B cell (primary cell): ENCODE results near the gene POLL. TPM values are rescaled to one million over a fixed set of nuclear protein-coding genes. Genes with fewer than 3 reads are reported as not detected.

Experiments
- ATAC-seq: fragments of 200-7000 bp; cut with Tn5 transposase; one replicate; pipeline ENCODE4 v1.10.0; 2021; ENCODE audit warnings: low read depth, mild to moderate bottlenecking, moderate number of reproducible peaks, moderate library complexity
- CTCF ChIA-PET: fragments of 350-600 bp; sonication (Branson Sonifier 250); formaldehyde crosslinking; loops from one replicate; lab custom pipeline; 2021; ENCODE audit warnings: antibody characterized with exemption, inconsistent platforms; lab: Charles Lee
- POLR2A ChIA-PET: fragments of 350-600 bp; sonication (Branson Sonifier 250); formaldehyde crosslinking; loops from one replicate; lab custom pipeline; 2021; ENCODE audit warnings: antibody characterized with exemption; lab: Charles Lee
- DNase-seq: peaks from one replicate; pipeline ENCODE4 v3.0.0; 2013
- H2AFZ ChIP-seq: 2 replicates; pipeline ENCODE4 v1.6.1; 2012; ENCODE audit warnings: mild to moderate bottlenecking, low read depth, low read length; ENCODE audit not compliant: insufficient read depth, poor library complexity, severe bottlenecking
- H3K27ac ChIP-seq, 2 donors: 1 replicate in 1 of 2; 2 replicates in 1 of 2; pipeline ENCODE4 v1.5.1; 2012 to 2013; ENCODE audit warnings: low read length in 2 of 2, mild to moderate bottlenecking in 2 of 2, moderate library complexity in 1 of 2
- H3K27me3 ChIP-seq, 4 experiments: fragments of 200-600 bp in 1 of 4; sonication (generic) in 1 of 4; replicated peaks in 1 of 4; 1 replicate in 2 of 4; 2 replicates in 2 of 4; pipeline versions ENCODE4 v1.6.1 to v1.7.0; 2013 to 2016; ENCODE audit warnings: low read length in 3 of 4, mild to moderate bottlenecking in 2 of 4, mixed read lengths in 1 of 4, moderate library complexity in 1 of 4; ENCODE audit not compliant: insufficient read depth in 4 of 4, control insufficient read depth in 3 of 4; ENCODE audit errors: control extremely low read depth in 1 of 4
- H3K36me3 ChIP-seq, 2 experiments: replicated peaks in 1 of 2; 1 replicate in 1 of 2; 2 replicates in 1 of 2; pipeline versions ENCODE4 v1.6.1 to v1.7.1; 2013; ENCODE audit warnings: low read length in 1 of 2; ENCODE audit not compliant: insufficient read depth in 2 of 2, control insufficient read depth in 1 of 2; ENCODE audit errors: control extremely low read depth in 1 of 2, extremely low read depth in 1 of 2
- H3K4me1 ChIP-seq, 2 donors: fragments of 200-600 bp in 1 of 2; sonication (generic) in 1 of 2; 1 replicate in 1 of 2; 2 replicates in 1 of 2; pipeline versions ENCODE4 v1.5.1 to v1.6.1; 2013 to 2017; ENCODE audit warnings: low read length in 2 of 2; ENCODE audit not compliant: control insufficient read depth in 2 of 2, insufficient read depth in 2 of 2
- H3K4me2 ChIP-seq: replicated peaks from 2 replicates; pipeline ENCODE3; 2012; ENCODE audit warnings: mild to moderate bottlenecking, low read depth, low read length; ENCODE audit not compliant: poor library complexity, severe bottlenecking
- H3K4me3 ChIP-seq, 5 experiments: fragments of 200-600 bp in 1 of 5; sonication (generic) in 1 of 5; 1 replicate in 3 of 5; 2 replicates in 2 of 5; pipeline versions ENCODE4 v1.5.1 to v1.7.0; 2011 to 2016; ENCODE audit warnings: low read length in 4 of 5, mild to moderate bottlenecking in 4 of 5, low read depth in 2 of 5, control low read depth in 1 of 5, moderate library complexity in 1 of 5; ENCODE audit not compliant: insufficient read depth in 1 of 5; ENCODE audit errors: control extremely low read depth in 1 of 5, extremely low read depth in 1 of 5
- H3K79me2 ChIP-seq: fragments of 200-600 bp; sonication (generic); one replicate; pipeline ENCODE4 v1.6.0; 2016; ENCODE audit warnings: low read length; ENCODE audit not compliant: control insufficient read depth, insufficient read depth
- H3K9ac ChIP-seq: fragments of 200-600 bp; sonication (generic); 2 replicates; pipeline ENCODE4 v1.6.1; 2017; ENCODE audit warnings: mild to moderate bottlenecking, low read length, moderate library complexity
- H3K9me3 ChIP-seq, 3 donors: one replicate each; pipeline versions ENCODE4 v1.6.1 to v1.7.1; 2013; ENCODE audit warnings: low read length in 2 of 3; ENCODE audit not compliant: control insufficient read depth in 2 of 3, insufficient read depth in 1 of 3; ENCODE audit errors: control extremely low read depth in 1 of 3
- H4K20me1 ChIP-seq: 2 replicates; pipeline ENCODE4 v1.6.0; 2012; ENCODE audit warnings: mild to moderate bottlenecking, low read length; ENCODE audit not compliant: insufficient read depth, control insufficient read depth, poor library complexity, severe bottlenecking
- H3K27ac Mint-ChIP-seq: one replicate; pipeline ENCODE4 v1.8.0; 2021; ENCODE audit warnings: mixed read lengths
- H3K27me3 Mint-ChIP-seq: one replicate; pipeline ENCODE4 v1.8.0; 2021; ENCODE audit warnings: mixed read lengths
- H3K4me1 Mint-ChIP-seq: one replicate; pipeline ENCODE4 v1.8.0; 2021; ENCODE audit warnings: mixed read lengths
- H3K4me3 Mint-ChIP-seq: one replicate; pipeline ENCODE4 v1.8.0; 2021; ENCODE audit warnings: mixed read lengths
- H3K9me3 Mint-ChIP-seq: one replicate; pipeline ENCODE4 v1.8.0; 2022; ENCODE audit warnings: mixed read lengths; ENCODE audit not compliant: insufficient read depth
- CTCF ChIP-seq: fragments of 200-600 bp; IDR thresholded peaks from one replicate; pipeline ENCODE4 v1.8.0; 2022; ENCODE audit warnings: antibody characterized with exemption, mild to moderate bottlenecking
- EZH2 ChIP-seq: IDR thresholded peaks from 2 replicates; pipeline ENCODE4 v1.6.1; 2012; ENCODE audit warnings: borderline replicate concordance, low read depth, mild to moderate bottlenecking, moderate library complexity, low read length; ENCODE audit not compliant: insufficient read depth, poor library complexity, severe bottlenecking
- WGBS: methylation state at CpG from one replicate; pipeline ENCODE4 v1.1.5; 2013; ENCODE audit warnings: missing lambda C conversion rate; ENCODE audit not compliant: insufficient coverage; 5-methylcytosine and 5-hydroxymethylcytosine counted together
- intact Hi-C: fragments of 100-400 bp; cut with micrococcal nuclease; formaldehyde crosslinking; loops from one replicate; pipeline ENCODE4 v1.10.0; 2022
- polyA plus RNA-seq: library from polyadenylated mRNA; depleted of rRNA; stranded (reverse); fragments of >200 nt; gene quantifications from 2 replicates; pipeline ENCODE4 v1.2.3, GENCODE V29; 2012
- total RNA-seq, 2 donors: library from RNA; stranded (reverse); fragments of 120-200 nt in 1 of 2; gene quantifications; 1 replicate in 1 of 2; 2 replicates in 1 of 2; pipeline versions ENCODE4 v1.2.3 to v1.2.4, GENCODE V29; 2013 to 2022

The POLL gene
- total and polyA plus RNA-seq, 2 donors (not counting 1 experiment from before 2014, with no cell fraction given), result 46.0 to 46.7 TPM

- TF ChIP-seq EZH2 (no peak), CTCF (no peak)
- H3K4me1 ChIP-seq, result peaks cover 0 to under 1% of the 10 kb centered on the region in 2 donors
- POLR2A ChIA-PET, result no interaction called here
- H3K4me3 ChIP-seq, result no peak overlapping the region
- no peaks in the 10 kb centered on the region for H3K79me2 ChIP-seq
- CTCF ChIA-PET, result no interaction called here
- no peak overlapping the region for H3K27ac ChIP-seq
- 100% methylated on average over 6 of the region's 6 CpGs for WGBS
- Mint-ChIP-seq H3K9me3 (no peaks in the 10 kb centered on the region), H3K4me3 (no peak overlapping the region), H3K27ac (no peak overlapping the region), H3K4me1 (no peaks in the 10 kb centered on the region), H3K27me3 (no peaks in the 10 kb centered on the region)
- ATAC-seq (no peak), DNase-seq (no peak)
- no peaks in the 10 kb centered on the region for H3K27me3 ChIP-seq
- H3K36me3 ChIP-seq, result peaks cover 0 to 75% of the 10 kb centered on the region in 2 experiments
- H3K9ac ChIP-seq, result no peak overlapping the region
- intact Hi-C loops, result no loop called here
- no peak overlapping the region for H3K4me2 ChIP-seq
- H2AFZ ChIP-seq, result no peak overlapping the region
- H4K20me1 ChIP-seq, result peaks cover 18% of the 10 kb centered on the region
- H3K9me3 ChIP-seq, result no peaks in the 10 kb centered on the region
Measured at GRCh38 chr10:101612086-101612485, 24.0 kb upstream of the POLL start.

GRCh38 chr10:101611096-101611905 lies 23.2 kb upstream of the POLL start:
- Histone ChIP-seq H3K27ac (no peak overlapping the region), H3K4me3 (no peak overlapping the region), H3K4me2 (no peak overlapping the region), H3K4me1 (no peaks in the 10 kb centered on the region), H3K79me2 (no peaks in the 10 kb centered on the region), H3K27me3 (no peaks in the 10 kb centered on the region), H4K20me1 (peaks cover 11% of the 10 kb centered on the region), H3K36me3 (peaks cover 0 to 74% of the 10 kb centered on the region in 2 experiments), H2AFZ (no peak overlapping the region), H3K9ac (no peak overlapping the region), H3K9me3 (no peaks in the 10 kb centered on the region)
- H3K4me3 Mint-ChIP-seq, result no peak overlapping the region
- WGBS, result 97% methylated on average over 8 of the region's 16 CpGs
- TF ChIP-seq CTCF, result no peak
- TF ChIP-seq EZH2, result no peak
- H3K4me1 Mint-ChIP-seq, result no peaks in the 10 kb centered on the region
- no peaks in the 10 kb centered on the region for H3K9me3 Mint-ChIP-seq
- no peaks in the 10 kb centered on the region for H3K27me3 Mint-ChIP-seq
- ChIA-PET POLR2A (no interaction called here), CTCF (no interaction called here)
- intact Hi-C loops, result no loop called here
- ATAC-seq (no peak), DNase-seq (no peak)
- peak overlapping the region; percentile 6 for H3K27ac Mint-ChIP-seq
